Loucy (cell line): ENCODE data around the gene TTYH2.

Source experiments
- CTCF ChIP-seq: fragments of 200-600 bp; sonication (generic); conservative IDR thresholded peaks from 2 replicates; pipeline ENCODE4 v1.5.1; 2014; ENCODE audit warnings: mild to moderate bottlenecking, antibody characterized with exemption, low read length
- EZH2phosphoT487 ChIP-seq: fragments of 200-600 bp; IDR thresholded peaks from 2 replicates; pipeline ENCODE4 v1.6.1; 2018; ENCODE audit warnings: antibody characterized with exemption, mild to moderate bottlenecking, moderate library complexity, borderline replicate concordance

- no peak for TF ChIP-seq CTCF
- TF ChIP-seq EZH2phosphoT487 = no peak
These were observed 86.0 kb downstream of the TTYH2 start for GRCh38 chr17:74299226-74300009.
